ENCODE data around the gene MBD6.

Gene MBD6

GRCh38 chr12:57571926-57572762 lies 49.5 kb downstream of the MBD6 start:
- Histone ChIP-seq H3K27me3 (ENCODE audit: insufficient read depth, insufficient read length) (no peaks in the 10 kb centered on the region), H3K9me3 (ENCODE audit: insufficient read depth, low read length) (no peaks in the 10 kb centered on the region), H3K36me3 (ENCODE audit: insufficient read depth, insufficient read length, low read length) (peaks cover 19% of the 10 kb centered on the region), H3K9ac (ENCODE audit: insufficient read length, low read depth) (no peak overlapping the region), H3K4me3 (ENCODE audit: insufficient read length, low read depth) (no peak overlapping the region), H3K4me1 (ENCODE audit: insufficient read depth, insufficient read length) (no peaks in the 10 kb centered on the region)
- no peak for TF ChIP-seq SUZ12 (IDR thresholded peaks at IDR 0.05; ENCODE audit: extremely low read depth, insufficient read depth, insufficient read length)
- TF ChIP-seq YY1 (IDR thresholded peaks at IDR 0.05; ENCODE audit: insufficient read depth, insufficient read length) = no peak
- no peak for TF ChIP-seq ZNF274 (IDR thresholded peaks at IDR 0.05; ENCODE audit: low read depth, low read length)
- no peak for DNase-seq (ENCODE audit: low read depth, low spot score)

GRCh38 chr12:57574795-57575194 lies 52.2 kb downstream of the MBD6 start:
- Histone ChIP-seq H3K9ac (ENCODE audit: insufficient read length, low read depth) (no peak overlapping the region), H3K36me3 (ENCODE audit: insufficient read depth, insufficient read length, low read length) (peaks cover 22% of the 10 kb centered on the region), H3K9me3 (ENCODE audit: insufficient read depth, low read length) (no peaks in the 10 kb centered on the region), H3K4me3 (ENCODE audit: insufficient read length, low read depth) (no peak overlapping the region), H3K4me1 (ENCODE audit: insufficient read depth, insufficient read length) (no peaks in the 10 kb centered on the region), H3K27me3 (ENCODE audit: insufficient read depth, insufficient read length) (no peaks in the 10 kb centered on the region)
- TF ChIP-seq ZNF274 (IDR thresholded peaks at IDR 0.05; ENCODE audit: low read depth, low read length) (no peak), SUZ12 (IDR thresholded peaks at IDR 0.05; ENCODE audit: extremely low read depth, insufficient read depth, insufficient read length) (no peak), YY1 (IDR thresholded peaks at IDR 0.05; ENCODE audit: insufficient read depth, insufficient read length) (no peak)
- no peak for DNase-seq (ENCODE audit: low read depth, low spot score)

- peaks cover 2% of the 10 kb centered on the region for H3K4me1 ChIP-seq (ENCODE audit: insufficient read depth, insufficient read length)
- H3K9ac ChIP-seq (ENCODE audit: insufficient read length, low read depth) = no peak overlapping the region
- H3K27me3 ChIP-seq (ENCODE audit: insufficient read depth, insufficient read length) = no peaks in the 10 kb centered on the region
- peaks cover 19% of the 10 kb centered on the region for H3K36me3 ChIP-seq (ENCODE audit: insufficient read depth, insufficient read length, low read length)
- H3K4me3 ChIP-seq (ENCODE audit: insufficient read length, low read depth) = no peak overlapping the region
- no peak for DNase-seq (ENCODE audit: low read depth, low spot score)
- no peaks in the 10 kb centered on the region for H3K9me3 ChIP-seq (ENCODE audit: insufficient read depth, low read length)
- TF ChIP-seq YY1 (IDR thresholded peaks at IDR 0.05; ENCODE audit: insufficient read depth, insufficient read length) = no peak
- TF ChIP-seq SUZ12 (IDR thresholded peaks at IDR 0.05; ENCODE audit: extremely low read depth, insufficient read depth, insufficient read length) = no peak
- TF ChIP-seq ZNF274 (IDR thresholded peaks at IDR 0.05; ENCODE audit: low read depth, low read length) = no peak
Measured at GRCh38 chr12:57575771-57576612, 53.4 kb downstream of the MBD6 start.

GRCh38 chr12:57576613-57577160 lies 54.1 kb downstream of the MBD6 start:
- Histone ChIP-seq H3K4me3 (ENCODE audit: insufficient read length, low read depth) (no peak overlapping the region), H3K27me3 (ENCODE audit: insufficient read depth, insufficient read length) (no peaks in the 10 kb centered on the region), H3K9me3 (ENCODE audit: insufficient read depth, low read length) (no peaks in the 10 kb centered on the region), H3K9ac (ENCODE audit: insufficient read length, low read depth) (no peak overlapping the region), H3K4me1 (ENCODE audit: insufficient read depth, insufficient read length) (peaks cover 2% of the 10 kb centered on the region), H3K36me3 (ENCODE audit: insufficient read depth, insufficient read length, low read length) (peaks cover 19% of the 10 kb centered on the region)
- no peak for TF ChIP-seq YY1 (IDR thresholded peaks at IDR 0.05; ENCODE audit: insufficient read depth, insufficient read length)
- no peak for DNase-seq (ENCODE audit: low read depth, low spot score)

- Histone ChIP-seq H3K9ac (ENCODE audit: insufficient read length, low read depth) (no peak overlapping the region), H3K9me3 (ENCODE audit: insufficient read depth, low read length) (no peaks in the 10 kb centered on the region), H3K4me3 (ENCODE audit: insufficient read length, low read depth) (no peak overlapping the region), H3K27me3 (ENCODE audit: insufficient read depth, insufficient read length) (no peaks in the 10 kb centered on the region), H3K4me1 (ENCODE audit: insufficient read depth, insufficient read length) (peaks cover 2% of the 10 kb centered on the region), H3K36me3 (ENCODE audit: insufficient read depth, insufficient read length, low read length) (peaks cover 12% of the 10 kb centered on the region)
- TF ChIP-seq ZNF274 (IDR thresholded peaks at IDR 0.05; ENCODE audit: low read depth, low read length) (no peak), SUZ12 (IDR thresholded peaks at IDR 0.05; ENCODE audit: extremely low read depth, insufficient read depth, insufficient read length) (no peak), YY1 (IDR thresholded peaks at IDR 0.05; ENCODE audit: insufficient read depth, insufficient read length) (no peak)
- no peak for DNase-seq (ENCODE audit: low read depth, low spot score)
Measured at GRCh38 chr12:57577981-57578758, 55.5 kb downstream of the MBD6 start.

- H3K9ac ChIP-seq (ENCODE audit: insufficient read length, low read depth) = no peak overlapping the region
- TF ChIP-seq YY1 (IDR thresholded peaks at IDR 0.05; ENCODE audit: insufficient read depth, insufficient read length) (no peak), SUZ12 (IDR thresholded peaks at IDR 0.05; ENCODE audit: extremely low read depth, insufficient read depth, insufficient read length) (no peak), ZNF274 (IDR thresholded peaks at IDR 0.05; ENCODE audit: low read depth, low read length) (no peak)
- no peak overlapping the region for H3K4me3 ChIP-seq (ENCODE audit: insufficient read length, low read depth)
- peaks cover 2% of the 10 kb centered on the region for H3K4me1 ChIP-seq (ENCODE audit: insufficient read depth, insufficient read length)
- H3K36me3 ChIP-seq (ENCODE audit: insufficient read depth, insufficient read length, low read length) = peaks cover 12% of the 10 kb centered on the region
- H3K9me3 ChIP-seq (ENCODE audit: insufficient read depth, low read length) = no peaks in the 10 kb centered on the region
- DNase-seq (ENCODE audit: low read depth, low spot score) = no peak
- no peaks in the 10 kb centered on the region for H3K27me3 ChIP-seq (ENCODE audit: insufficient read depth, insufficient read length)
Measured at GRCh38 chr12:57579011-57579410, 56.4 kb downstream of the MBD6 start.
